ENCODE results near the gene RTL1.

Gene RTL1

GRCh38 chr14:100896369-100897060 lies 7.0 kb downstream of the RTL1 start:
- H3K27ac ChIP-seq, result no peak overlapping the region
- TF ChIP-seq ZFX (IDR thresholded peaks at IDR 0.05), result no peak

GRCh38 chr14:100895411-100895810 lies 8.1 kb downstream of the RTL1 start:
- no peak overlapping the region for H3K27ac ChIP-seq
- TF ChIP-seq CTCF (conservative IDR thresholded peaks at IDR 0.05) (no peak), ZFX (IDR thresholded peaks at IDR 0.05) (no peak)

- TF ChIP-seq ZFX (IDR thresholded peaks at IDR 0.05), result no peak
- no peak for TF ChIP-seq CTCF (conservative IDR thresholded peaks at IDR 0.05)
- no peak overlapping the region for H3K27ac ChIP-seq
Measured at GRCh38 chr14:100894416-100894815, 9.1 kb downstream of the RTL1 start.

GRCh38 chr14:100893760-100894159 lies 9.8 kb downstream of the RTL1 start:
- TF ChIP-seq CTCF (conservative IDR thresholded peaks at IDR 0.05), result no peak
- no peak for TF ChIP-seq ZFX (IDR thresholded peaks at IDR 0.05)

GRCh38 chr14:100893228-100893601 lies 10.3 kb downstream of the RTL1 start:
- no peak overlapping the region for H3K27ac ChIP-seq
- no peak for TF ChIP-seq ZFX (IDR thresholded peaks at IDR 0.05)
- TF ChIP-seq CTCF (conservative IDR thresholded peaks at IDR 0.05), result no peak

More at GRCh38 chr14:100893760-100894159, 9.8 kb downstream of the RTL1 start:
- no peak overlapping the region for H3K27ac ChIP-seq

- TF ChIP-seq CTCF (conservative IDR thresholded peaks at IDR 0.05) (no peak), ZFX (IDR thresholded peaks at IDR 0.05) (no peak)
- no peak overlapping the region for H3K27ac ChIP-seq
Measured at GRCh38 chr14:100892496-100893227, 10.9 kb downstream of the RTL1 start.

- no peak for TF ChIP-seq CTCF (conservative IDR thresholded peaks at IDR 0.05)
- no peak for TF ChIP-seq ZFX (IDR thresholded peaks at IDR 0.05)
- H3K27ac ChIP-seq, result no peak overlapping the region
Measured at GRCh38 chr14:100891501-100892445, 11.7 kb downstream of the RTL1 start.

Measured in C4-2B (cell line).